Natural killer cell (primary cell): Measurements from ENCODE around the gene ADORA2A. TPM values are rescaled to one million over a fixed set of nuclear protein-coding genes. Genes with fewer than 3 reads are reported as not detected.

Experiments used
- ATAC-seq, 3 donors: fragments of 150-1000 bp in 2 of 3; fragments of 200-7000 bp in 1 of 3; cut with Tn5 transposase; 1 replicate in 1 of 3; 2 replicates in 2 of 3; pipeline ENCODE4 v1.10.0; 2021; ENCODE audit warnings: mild to moderate bottlenecking in 2 of 3, moderate library complexity in 2 of 3
- DNase-seq, 2 donors: peaks; one replicate each; pipeline versions ENCODE4 v3.0.0 to v3.0.0-alpha.2; 2013 to 2021; ENCODE audit warnings: mixed read lengths in 1 of 2
- H3K27ac ChIP-seq: one replicate; pipeline ENCODE4 v1.5.1; 2013; ENCODE audit warnings: mild to moderate bottlenecking, low read length
- H3K27me3 ChIP-seq: one replicate; pipeline ENCODE4 v1.6.1; 2013; ENCODE audit warnings: low read length; ENCODE audit not compliant: control insufficient read depth, insufficient read depth
- H3K36me3 ChIP-seq: one replicate; pipeline ENCODE4 v1.6.1; 2013; ENCODE audit warnings: low read length; ENCODE audit not compliant: control insufficient read depth, insufficient read depth
- H3K4me1 ChIP-seq: one replicate; pipeline ENCODE4 v1.6.1; 2013; ENCODE audit warnings: low read length; ENCODE audit not compliant: control insufficient read depth, insufficient read depth
- H3K4me3 ChIP-seq: one replicate; pipeline ENCODE4 v1.5.1; 2013; ENCODE audit warnings: low read length
- H3K9me3 ChIP-seq: one replicate; pipeline ENCODE4 v1.6.1; 2013; ENCODE audit warnings: low read length; ENCODE audit not compliant: control insufficient read depth, insufficient read depth
- H3K27ac Mint-ChIP-seq, 2 donors: one replicate each; pipeline ENCODE4 v1.8.0; 2022; ENCODE audit warnings: mild to moderate bottlenecking in 2 of 2, mixed read lengths in 2 of 2, moderate library complexity in 1 of 2
- H3K27me3 Mint-ChIP-seq, 2 donors: one replicate each; pipeline ENCODE4 v1.8.0; 2022; ENCODE audit warnings: low read depth in 2 of 2, mixed read lengths in 2 of 2
- H3K36me3 Mint-ChIP-seq: one replicate; pipeline ENCODE4 v1.8.0; 2022; ENCODE audit warnings: mixed read lengths
- H3K4me1 Mint-ChIP-seq, 2 donors: one replicate each; pipeline ENCODE4 v1.8.0; 2022; ENCODE audit warnings: mixed read lengths in 2 of 2
- H3K4me3 Mint-ChIP-seq: one replicate; pipeline ENCODE4 v1.8.0; 2022; ENCODE audit warnings: mild to moderate bottlenecking, moderate library complexity, mixed read lengths
- H3K9me3 Mint-ChIP-seq, 2 donors: one replicate each; pipeline ENCODE4 v1.8.0; 2022; ENCODE audit warnings: mixed read lengths in 2 of 2
- CTCF ChIP-seq: fragments of 200-600 bp; IDR thresholded peaks from one replicate; pipeline ENCODE4 v1.8.0; 2022; ENCODE audit warnings: antibody characterized with exemption
- WGBS: methylation state at CpG from one replicate; pipeline ENCODE4 v1.1.7; 2013; ENCODE audit warnings: missing lambda C conversion rate; ENCODE audit not compliant: insufficient coverage; 5-methylcytosine and 5-hydroxymethylcytosine counted together
- intact Hi-C: fragments of 100-400 bp; cut with micrococcal nuclease; formaldehyde crosslinking; loops from one replicate; pipeline ENCODE4 v1.14.2; 2022
- total RNA-seq, 4 donors: library from RNA; stranded (reverse); fragments of 120-200 nt in 1 of 4; gene quantifications; one replicate each; pipeline versions ENCODE4 v1.2.3 to v1.2.4, GENCODE V29; 2013 to 2022

ADORA2A gene
- total RNA-seq, 3 donors from 2014 or later (not counting 1 experiment from before 2014, with no cell fraction given), result 11.0 to 15.0 (median 11.7) TPM

DNA sequence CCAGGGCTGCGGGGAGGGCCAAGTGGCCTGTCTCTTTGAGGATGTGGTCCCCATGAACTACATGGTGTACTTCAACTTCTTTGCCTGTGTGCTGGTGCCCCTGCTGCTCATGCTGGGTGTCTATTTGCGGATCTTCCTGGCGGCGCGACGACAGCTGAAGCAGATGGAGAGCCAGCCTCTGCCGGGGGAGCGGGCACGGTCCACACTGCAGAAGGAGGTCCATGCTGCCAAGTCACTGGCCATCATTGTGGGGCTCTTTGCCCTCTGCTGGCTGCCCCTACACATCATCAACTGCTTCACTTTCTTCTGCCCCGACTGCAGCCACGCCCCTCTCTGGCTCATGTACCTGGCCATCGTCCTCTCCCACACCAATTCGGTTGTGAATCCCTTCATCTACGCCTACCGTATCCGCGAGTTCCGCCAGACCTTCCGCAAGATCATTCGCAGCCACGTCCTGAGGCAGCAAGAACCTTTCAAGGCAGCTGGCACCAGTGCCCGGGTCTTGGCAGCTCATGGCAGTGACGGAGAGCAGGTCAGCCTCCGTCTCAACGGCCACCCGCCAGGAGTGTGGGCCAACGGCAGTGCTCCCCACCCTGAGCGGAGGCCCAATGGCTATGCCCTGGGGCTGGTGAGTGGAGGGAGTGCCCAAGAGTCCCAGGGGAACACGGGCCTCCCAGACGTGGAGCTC lies 13.5 kb downstream of the ADORA2A start:
- ATAC-seq (no peak), DNase-seq (no peak)
- TF ChIP-seq CTCF, result no peak
- Histone ChIP-seq H3K27me3 (no peaks in the 10 kb centered on the region), H3K9me3 (no peaks in the 10 kb centered on the region), H3K27ac (no peak overlapping the region), H3K4me3 (no peak overlapping the region), H3K4me1 (peaks cover 36% of the 10 kb centered on the region), H3K36me3 (peaks cover 13% of the 10 kb centered on the region)
- H3K9me3 Mint-ChIP-seq, result no peaks in the 10 kb centered on the region
- 98% methylated on average over 30 of the region's 30 CpGs for WGBS
- H3K36me3 Mint-ChIP-seq, result no peaks in the 10 kb centered on the region
- intact Hi-C loops, result no loop called here
- no peaks in the 10 kb centered on the region for H3K27me3 Mint-ChIP-seq
- H3K4me1 Mint-ChIP-seq, result peaks cover 7 to 10% of the 10 kb centered on the region in 2 donors
- H3K27ac Mint-ChIP-seq, result peak overlapping the region in 1 of 2 donors; percentile 61
- no peak overlapping the region for H3K4me3 Mint-ChIP-seq

DNA sequence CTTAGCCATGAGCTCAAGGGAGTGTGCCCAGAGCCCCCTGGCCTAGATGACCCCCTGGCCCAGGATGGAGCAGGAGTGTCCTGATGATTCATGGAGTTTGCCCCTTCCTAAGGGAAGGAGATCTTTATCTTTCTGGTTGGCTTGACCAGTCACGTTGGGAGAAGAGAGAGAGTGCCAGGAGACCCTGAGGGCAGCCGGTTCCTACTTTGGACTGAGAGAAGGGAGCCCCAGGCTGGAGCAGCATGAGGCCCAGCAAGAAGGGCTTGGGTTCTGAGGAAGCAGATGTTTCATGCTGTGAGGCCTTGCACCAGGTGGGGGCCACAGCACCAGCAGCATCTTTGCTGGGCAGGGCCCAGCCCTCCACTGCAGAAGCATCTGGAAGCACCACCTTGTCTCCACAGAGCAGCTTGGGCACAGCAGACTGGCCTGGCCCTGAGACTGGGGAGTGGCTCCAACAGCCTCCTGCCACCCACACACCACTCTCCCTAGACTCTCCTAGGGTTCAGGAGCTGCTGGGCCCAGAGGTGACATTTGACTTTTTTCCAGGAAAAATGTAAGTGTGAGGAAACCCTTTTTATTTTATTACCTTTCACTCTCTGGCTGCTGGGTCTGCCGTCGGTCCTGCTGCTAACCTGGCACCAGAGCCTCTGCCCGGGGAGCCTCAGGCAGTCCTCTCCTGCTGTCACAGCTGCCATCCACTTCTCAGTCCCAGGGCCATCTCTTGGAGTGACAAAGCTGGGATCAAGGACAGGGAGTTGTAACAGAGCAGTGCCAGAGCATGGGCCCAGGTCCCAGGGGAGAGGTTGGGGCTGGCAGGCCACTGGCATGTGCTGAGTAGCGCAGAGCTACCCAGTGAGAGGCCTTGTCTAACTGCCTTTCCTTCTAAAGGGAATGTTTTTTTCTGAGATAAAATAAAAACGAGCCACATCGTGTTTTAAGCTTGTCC lies 14.3 kb downstream of the ADORA2A start:
- no peak overlapping the region for H3K4me3 Mint-ChIP-seq
- TF ChIP-seq CTCF, result no peak
- H3K27ac Mint-ChIP-seq, result peak overlapping the region in 1 of 2 donors; percentile 61
- no peak for ATAC-seq
- H3K27me3 Mint-ChIP-seq, result no peaks in the 10 kb centered on the region
- no peaks in the 10 kb centered on the region for H3K9me3 ChIP-seq
- H3K27ac ChIP-seq, result no peak overlapping the region
- H3K27me3 ChIP-seq, result no peaks in the 10 kb centered on the region
- H3K36me3 ChIP-seq, result peaks cover 13% of the 10 kb centered on the region
- H3K4me1 ChIP-seq, result peaks cover 28% of the 10 kb centered on the region
- WGBS, result 93% methylated on average over 8 of the region's 8 CpGs
- H3K4me3 ChIP-seq, result no peak overlapping the region
- peaks cover 7% of the 10 kb centered on the region in 2 donors for H3K4me1 Mint-ChIP-seq
- H3K36me3 Mint-ChIP-seq, result no peaks in the 10 kb centered on the region
- no peak for DNase-seq
- intact Hi-C loops, result no loop called here
- no peaks in the 10 kb centered on the region for H3K9me3 Mint-ChIP-seq

GRCh38 chr22:24442352-24442744 lies 14.9 kb downstream of the ADORA2A start:
- H3K27me3 Mint-ChIP-seq, result no peaks in the 10 kb centered on the region
- no peak for TF ChIP-seq CTCF
- H3K4me1 Mint-ChIP-seq, result peaks cover 5 to 7% of the 10 kb centered on the region in 2 donors
- Histone ChIP-seq H3K27me3 (no peaks in the 10 kb centered on the region), H3K4me3 (no peak overlapping the region), H3K4me1 (peaks cover 21% of the 10 kb centered on the region), H3K36me3 (peaks cover 13% of the 10 kb centered on the region), H3K9me3 (no peaks in the 10 kb centered on the region), H3K27ac (no peak overlapping the region)
- WGBS, result 79% methylated on average over 8 of the region's 8 CpGs
- no peaks in the 10 kb centered on the region for H3K36me3 Mint-ChIP-seq
- intact Hi-C loops, result no loop called here
- no peak for DNase-seq
- no peaks in the 10 kb centered on the region for H3K9me3 Mint-ChIP-seq
- no peak for ATAC-seq
- no peak overlapping the region for H3K27ac Mint-ChIP-seq
- H3K4me3 Mint-ChIP-seq, result no peak overlapping the region
